Fibroblast of peridontal ligament (primary cell): ENCODE measurements around the gene PDE9A.

ENCODE experiments used
- DNase-seq: peaks from one replicate; pipeline ENCODE4 v3.0.0-alpha.2; 2010; ENCODE audit errors: extremely low read depth

Gene PDE9A

GRCh38 chr21:42771503-42771805 is 118.0 kb downstream of the PDE9A start:
- DNase-seq = no peak

- DNase-seq = no peak
These were observed 121.7 kb downstream of the PDE9A start for GRCh38 chr21:42775123-42775522.

- DNase-seq = no peak
These were observed 122.5 kb downstream of the PDE9A start for GRCh38 chr21:42775891-42776290.

GRCh38 chr21:42777064-42777756 is 123.8 kb downstream of the PDE9A start:
- no peak for DNase-seq

- no peak for DNase-seq
These were observed 124.4 kb downstream of the PDE9A start for GRCh38 chr21:42777757-42778344.

GRCh38 chr21:42779431-42779861 is 126.0 kb downstream of the PDE9A start:
- DNase-seq = no peak

- DNase-seq = no peak
These were observed 127.2 kb downstream of the PDE9A start for GRCh38 chr21:42780617-42781016.

- no peak for DNase-seq
These were observed 127.9 kb downstream of the PDE9A start for GRCh38 chr21:42781150-42781970.

- DNase-seq = no peak
These were observed 128.7 kb downstream of the PDE9A start for GRCh38 chr21:42781971-42782722.

- DNase-seq = no peak
These were observed 129.4 kb downstream of the PDE9A start for GRCh38 chr21:42782723-42783242.

- no peak for DNase-seq
These were observed 130.9 kb downstream of the PDE9A start for GRCh38 chr21:42784276-42784675.

- DNase-seq = no peak
These were observed 131.6 kb downstream of the PDE9A start for GRCh38 chr21:42784896-42785451.

GRCh38 chr21:42785666-42786427 is 132.4 kb downstream of the PDE9A start:
- DNase-seq = no peak

- no peak for DNase-seq
These were observed 133.5 kb downstream of the PDE9A start for GRCh38 chr21:42786884-42787283.

- no peak for DNase-seq
These were observed 134.2 kb downstream of the PDE9A start for GRCh38 chr21:42787613-42788012.

GRCh38 chr21:42790520-42791065 is 137.2 kb downstream of the PDE9A start:
- DNase-seq = no peak

- no peak for DNase-seq
These were observed 140.4 kb downstream of the PDE9A start for GRCh38 chr21:42793774-42794173.

- no peak for DNase-seq
These were observed 141.1 kb downstream of the PDE9A start for GRCh38 chr21:42794551-42794950.

GRCh38 chr21:42796327-42797062 is 143.1 kb downstream of the PDE9A start:
- DNase-seq = no peak

GRCh38 chr21:42797522-42797921 is 144.1 kb downstream of the PDE9A start:
- DNase-seq = no peak
